Transverse colon (tissue), 4 donors: ENCODE measurements around the gene STEAP3.

Source experiments
- POLR2A ChIP-seq: fragments of 450-650 bp; IDR thresholded peaks from one replicate; pipeline ENCODE4 v1.6.1; 2016; ENCODE audit warnings: antibody characterized with exemption, mild to moderate bottlenecking, moderate library complexity
- POLR2AphosphoS5 ChIP-seq, 3 donors: sonication (generic); formaldehyde crosslinking; IDR thresholded peaks; one replicate each; pipeline ENCODE4 v1.6.1; 2016; ENCODE audit warnings: antibody characterized with exemption in 3 of 3
- TF ChIP-seq, protein P1 (sequence below), 5 experiments: fragments of 200-600 bp in 3 of 5; fragments of 450-650 bp in 2 of 5; sonication (generic) in 3 of 5; IDR thresholded peaks; 1 replicate in 2 of 5; 2 replicates in 3 of 5; pipeline ENCODE4 v1.5.1; 2016 to 2017; ENCODE audit warnings: antibody characterized with exemption in 5 of 5, inconsistent platforms in 3 of 5, mild to moderate bottlenecking in 2 of 5, moderate library complexity in 1 of 5

DNA sequence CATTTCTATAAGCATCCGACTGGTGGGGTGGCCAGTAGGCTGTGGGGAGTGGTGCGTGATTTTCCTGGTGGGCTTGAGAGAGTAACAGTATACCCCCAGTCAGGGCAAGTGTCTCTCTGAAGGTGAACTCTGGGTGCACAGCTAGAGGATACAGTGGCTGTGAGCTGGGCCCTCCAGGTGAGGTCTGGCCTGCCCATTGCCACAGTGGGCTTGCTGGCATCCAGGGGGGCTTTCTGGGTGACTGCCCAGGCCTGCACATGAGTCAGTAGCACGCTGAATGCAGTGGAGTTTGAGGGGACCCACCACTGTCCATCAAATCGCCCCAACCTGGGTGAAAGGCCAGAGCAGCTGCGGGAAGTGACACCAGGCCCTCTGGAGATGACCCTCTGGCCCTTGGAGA is 4.5 kb downstream of the STEAP3 start:
- no peak for TF ChIP-seq POLR2AphosphoS5 (IDR thresholded peaks at IDR 0.05)
- TF ChIP-seq, protein P1, sequence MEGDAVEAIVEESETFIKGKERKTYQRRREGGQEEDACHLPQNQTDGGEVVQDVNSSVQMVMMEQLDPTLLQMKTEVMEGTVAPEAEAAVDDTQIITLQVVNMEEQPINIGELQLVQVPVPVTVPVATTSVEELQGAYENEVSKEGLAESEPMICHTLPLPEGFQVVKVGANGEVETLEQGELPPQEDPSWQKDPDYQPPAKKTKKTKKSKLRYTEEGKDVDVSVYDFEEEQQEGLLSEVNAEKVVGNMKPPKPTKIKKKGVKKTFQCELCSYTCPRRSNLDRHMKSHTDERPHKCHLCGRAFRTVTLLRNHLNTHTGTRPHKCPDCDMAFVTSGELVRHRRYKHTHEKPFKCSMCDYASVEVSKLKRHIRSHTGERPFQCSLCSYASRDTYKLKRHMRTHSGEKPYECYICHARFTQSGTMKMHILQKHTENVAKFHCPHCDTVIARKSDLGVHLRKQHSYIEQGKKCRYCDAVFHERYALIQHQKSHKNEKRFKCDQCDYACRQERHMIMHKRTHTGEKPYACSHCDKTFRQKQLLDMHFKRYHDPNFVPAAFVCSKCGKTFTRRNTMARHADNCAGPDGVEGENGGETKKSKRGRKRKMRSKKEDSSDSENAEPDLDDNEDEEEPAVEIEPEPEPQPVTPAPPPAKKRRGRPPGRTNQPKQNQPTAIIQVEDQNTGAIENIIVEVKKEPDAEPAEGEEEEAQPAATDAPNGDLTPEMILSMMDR (IDR thresholded peaks at IDR 0.05), result no peak
- no peak for TF ChIP-seq POLR2A
